GM21515 (cell line): ENCODE measurements around the gene CENPW.

Experiments used
- ATAC-seq: cut with Tn5 transposase; IDR thresholded peaks from one replicate; pipeline ENCODE4 v1.9.1; 2021; ENCODE audit not compliant: unreplicated experiment

Gene CENPW

DNA sequence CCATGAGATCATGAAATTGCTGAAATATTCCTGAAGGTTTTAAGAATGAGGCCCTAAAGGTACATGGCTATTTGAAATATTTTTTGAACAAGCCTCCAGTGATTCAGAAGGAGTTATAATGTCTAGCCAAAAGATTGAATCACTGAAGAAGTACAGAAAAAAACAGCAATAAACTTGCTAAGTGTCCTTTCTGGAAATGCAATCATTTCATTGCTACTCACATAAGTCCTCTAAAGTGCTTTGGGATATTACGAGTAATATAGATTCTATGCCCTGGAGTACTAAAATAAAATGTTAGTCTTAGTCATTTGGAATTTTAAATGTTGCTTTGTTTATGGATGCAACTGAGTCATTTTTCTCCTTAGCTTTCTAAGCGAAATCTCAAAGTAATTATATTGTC lies 32.7 kb downstream of the CENPW start:
- no peak for ATAC-seq

DNA sequence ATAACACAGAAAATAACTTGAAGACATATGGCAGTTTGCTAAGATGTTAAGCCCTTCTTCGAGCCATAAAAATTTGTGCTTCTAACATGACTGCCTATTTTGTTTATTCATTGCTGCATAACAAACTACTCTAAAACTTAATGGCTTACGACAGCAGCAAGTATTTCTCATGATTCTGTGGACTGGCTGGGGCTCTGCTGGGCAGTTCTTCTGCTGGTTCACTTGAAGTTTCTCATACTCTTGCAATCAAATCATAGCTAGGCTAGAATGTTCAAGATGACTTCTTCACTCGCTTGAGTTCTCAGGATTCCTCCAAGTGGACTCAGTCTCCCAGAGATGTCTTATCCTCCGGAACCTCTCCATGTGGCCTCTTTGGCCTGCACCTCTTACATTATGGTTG lies 33.4 kb downstream of the CENPW start:
- ATAC-seq = no peak

DNA sequence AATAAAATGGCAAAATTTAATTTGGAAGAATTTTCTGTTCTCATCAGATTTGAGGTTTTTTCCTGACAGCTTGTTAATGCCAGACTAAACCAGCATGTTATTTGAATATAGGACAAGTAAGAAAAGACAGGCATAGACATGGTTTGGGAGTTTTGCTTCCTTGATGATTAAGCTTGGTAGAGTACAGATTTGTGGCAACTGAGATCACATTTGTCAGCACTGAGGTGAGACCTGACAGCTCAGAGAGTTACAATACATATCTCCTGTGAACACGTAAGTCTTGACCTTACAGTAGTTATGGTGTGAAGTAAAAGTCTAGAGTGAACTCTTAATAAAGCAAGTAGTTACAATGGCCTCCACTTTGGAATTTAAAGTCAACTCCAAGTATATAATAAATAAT lies 34.5 kb downstream of the CENPW start:
- no peak for ATAC-seq

DNA sequence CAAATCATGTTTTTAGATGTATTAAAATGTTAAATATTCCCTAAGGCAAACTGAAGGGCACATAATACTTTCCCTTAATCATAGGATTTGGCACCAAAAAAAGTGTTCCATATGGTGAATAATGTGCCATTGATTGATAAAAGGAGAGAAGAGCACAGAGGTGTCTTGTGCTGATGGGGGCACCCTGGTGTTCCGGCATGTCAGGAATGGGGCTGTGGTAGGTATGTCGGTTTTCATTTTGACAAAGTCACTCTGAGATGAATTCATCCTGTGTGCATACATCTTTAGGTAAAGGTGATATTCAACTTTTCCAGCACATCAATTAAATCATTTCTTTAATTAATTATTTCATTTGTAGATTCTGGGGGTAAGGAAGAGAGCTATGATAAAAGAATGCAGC lies 36.8 kb downstream of the CENPW start:
- no peak for ATAC-seq

DNA sequence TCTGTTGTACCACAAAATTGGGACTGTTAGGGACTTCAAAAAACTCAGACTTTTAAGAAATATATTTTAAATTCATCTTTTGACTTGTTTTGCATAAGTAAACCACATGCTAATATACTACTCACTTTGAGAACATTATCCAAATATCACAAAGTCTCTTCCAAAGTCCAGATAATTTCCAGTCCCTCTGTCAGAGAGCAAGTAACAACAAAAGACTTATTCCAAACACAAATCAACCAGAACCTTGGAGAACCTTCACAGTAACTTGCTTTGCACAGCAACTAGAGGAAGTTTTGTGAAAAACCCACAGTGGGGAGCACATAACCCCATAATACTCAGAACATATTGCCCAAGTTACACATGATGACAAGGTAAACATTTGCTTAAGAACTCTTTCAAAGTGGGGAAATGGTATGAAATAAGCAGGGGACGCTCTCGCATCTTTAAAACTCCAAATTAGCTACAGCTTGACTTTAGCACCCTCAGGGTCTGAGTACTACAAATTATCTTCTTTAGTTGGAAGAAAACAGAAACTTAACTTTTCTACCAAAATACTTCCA lies 37.8 kb downstream of the CENPW start:
- ATAC-seq = no peak

DNA sequence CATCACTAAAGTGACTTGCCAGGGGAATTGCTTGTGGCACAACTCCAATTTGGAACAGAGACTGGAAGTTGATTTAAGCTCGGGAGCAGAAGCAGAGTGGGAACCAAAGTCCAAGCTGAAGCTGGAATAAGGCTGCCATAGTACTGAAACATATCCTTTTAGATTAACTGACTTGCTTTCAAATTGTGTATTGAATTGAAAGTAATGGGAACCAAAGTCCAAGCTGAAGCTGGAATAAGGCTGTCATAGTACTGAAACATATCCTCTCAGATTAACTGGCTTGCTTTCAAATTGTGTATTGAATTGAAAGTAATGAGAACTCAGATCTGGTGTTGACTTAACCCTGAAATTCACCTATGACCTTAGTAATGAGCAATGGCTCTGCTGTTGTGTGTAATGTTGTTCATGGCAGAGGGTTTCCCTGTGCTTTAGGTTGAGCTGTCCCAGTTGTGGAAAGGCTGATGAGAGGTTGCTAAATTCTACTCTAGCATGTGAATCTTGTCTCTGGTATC lies 40.2 kb downstream of the CENPW start:
- no peak for ATAC-seq

DNA sequence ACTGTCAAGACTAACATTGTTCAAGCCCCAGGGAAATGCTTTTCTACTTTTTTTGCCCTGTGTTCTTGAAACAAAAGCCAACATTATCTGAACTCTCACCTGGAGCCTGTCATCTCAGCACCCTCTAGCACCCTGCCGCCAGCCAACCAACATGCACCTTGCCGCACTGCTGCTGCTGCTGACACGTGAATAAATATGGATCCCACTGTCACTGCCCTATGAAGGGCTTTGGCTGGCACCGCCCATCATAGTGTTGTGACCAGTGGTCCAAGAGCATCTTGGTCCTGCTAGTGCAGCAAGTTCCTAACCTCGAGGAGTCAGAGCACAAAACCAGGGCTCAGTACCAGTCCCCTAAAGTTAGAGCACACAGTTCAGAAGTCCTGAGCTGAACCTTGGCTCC lies 41.6 kb downstream of the CENPW start:
- ATAC-seq = no peak

DNA sequence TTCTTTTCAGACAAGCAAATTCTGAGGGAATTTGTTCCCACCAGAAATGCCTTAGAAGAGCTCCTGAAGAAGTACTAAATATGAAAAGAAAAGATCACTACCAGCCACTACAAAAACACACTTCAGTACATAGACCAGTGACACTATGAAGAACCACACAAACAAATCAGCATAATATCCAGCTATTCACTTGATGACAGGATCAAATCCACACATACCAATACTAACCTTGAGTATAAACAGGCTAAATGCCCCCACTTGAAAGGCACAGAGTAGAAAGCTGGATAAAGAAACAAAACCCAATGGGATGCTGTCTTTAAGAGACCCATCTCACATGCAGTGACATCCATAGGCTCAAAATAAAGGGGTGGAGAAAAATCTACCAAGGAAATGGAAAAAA lies 43.3 kb downstream of the CENPW start:
- no peak for ATAC-seq

DNA sequence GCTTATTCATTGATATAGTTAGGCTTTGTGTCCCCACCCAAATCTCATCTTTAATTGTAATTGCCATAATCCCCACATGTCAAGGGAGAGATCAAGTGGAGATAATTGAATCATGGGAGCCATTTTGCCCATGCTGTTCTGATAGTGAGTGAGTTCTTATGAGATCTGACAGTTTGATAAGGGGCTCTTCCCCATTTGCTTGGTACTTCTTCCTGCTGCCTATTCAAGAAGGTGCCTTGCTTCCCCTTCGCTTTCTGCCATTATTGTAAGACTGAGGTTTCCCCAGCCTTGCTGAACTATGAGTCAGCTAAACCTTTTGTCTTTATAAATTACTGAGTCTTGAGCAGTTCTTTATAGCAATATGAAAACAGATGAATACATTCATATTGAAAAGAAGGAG lies 45.6 kb downstream of the CENPW start:
- no peak for ATAC-seq

DNA sequence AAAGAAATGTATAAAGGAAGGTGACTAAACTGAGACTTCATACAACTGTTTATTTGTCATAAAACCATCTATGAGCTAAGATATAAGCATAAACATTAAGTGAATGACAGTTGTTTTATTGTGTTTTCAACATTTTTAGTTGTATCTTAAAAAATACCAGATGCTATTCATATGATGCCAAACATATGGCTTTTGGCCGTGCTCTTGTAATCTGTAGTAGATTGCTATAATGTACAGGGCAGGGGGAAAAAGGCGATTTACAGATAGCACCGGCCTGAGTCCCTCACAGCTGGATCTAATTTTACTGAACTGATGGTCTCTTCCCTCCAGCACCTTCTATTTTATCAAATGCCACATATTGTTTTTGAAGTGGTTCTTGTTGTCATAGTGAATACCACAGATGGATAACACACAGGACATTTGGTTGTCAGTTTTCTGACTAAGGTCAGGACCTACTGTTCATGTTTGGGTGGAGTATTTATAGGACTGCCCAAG lies 48.2 kb downstream of the CENPW start:
- ATAC-seq = no peak

DNA sequence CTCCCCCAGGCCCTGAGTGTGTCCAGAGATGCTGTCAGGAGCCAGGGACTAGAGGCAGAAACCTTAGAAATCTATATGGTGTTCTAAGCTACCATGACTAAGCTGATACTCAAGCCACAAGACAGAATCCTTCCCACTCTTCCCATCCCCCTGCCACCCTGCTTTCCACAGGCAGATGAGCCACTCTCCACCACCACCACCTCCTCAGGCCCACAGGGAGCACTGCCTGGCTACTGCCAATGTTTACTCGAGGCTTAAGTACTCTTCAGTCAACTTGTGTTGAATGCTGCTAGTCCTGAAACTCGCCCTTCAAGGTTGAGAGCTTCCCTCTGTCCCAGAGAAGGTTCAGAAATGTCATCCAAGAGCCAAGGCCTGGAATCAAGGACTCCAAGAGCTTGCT lies 56.2 kb downstream of the CENPW start:
- no peak for ATAC-seq
